GM10847 (cell line): Measurements from ENCODE around the gene JAK3.

Source experiments
- POLR2A ChIP-seq: IDR thresholded peaks from 2 replicates; pipeline ENCODE4 v1.6.1; 2011; ENCODE audit not compliant: insufficient read length; ENCODE audit errors: extremely low read depth

The JAK3 gene

GRCh38 chr19:17835182-17836006 is 12.4 kb downstream of the JAK3 start:
- no peak for TF ChIP-seq POLR2A

- TF ChIP-seq POLR2A, result no peak
These were observed 13.2 kb downstream of the JAK3 start for GRCh38 chr19:17834350-17835181.

- no peak for TF ChIP-seq POLR2A
These were observed 15.2 kb downstream of the JAK3 start for GRCh38 chr19:17832443-17833208.

- no peak for TF ChIP-seq POLR2A
These were observed 16.3 kb downstream of the JAK3 start for GRCh38 chr19:17831419-17831888.

- TF ChIP-seq POLR2A, result no peak
These were observed 17.0 kb downstream of the JAK3 start for GRCh38 chr19:17830567-17831418.

GRCh38 chr19:17829855-17830566 is 17.8 kb downstream of the JAK3 start:
- TF ChIP-seq POLR2A, result no peak

- no peak for TF ChIP-seq POLR2A
These were observed 21.2 kb downstream of the JAK3 start for GRCh38 chr19:17826508-17827056.

GRCh38 chr19:17824339-17824738 is 23.4 kb downstream of the JAK3 start:
- no peak for TF ChIP-seq POLR2A

- no peak for TF ChIP-seq POLR2A
These were observed 26.6 kb downstream of the JAK3 start, which contains the start of gene INSL3 for GRCh38 chr19:17821190-17821589. TSS of gene INSL3 (minus strand) at chr19:17821519. CDS start at chr19:17821506, 13 bp downstream.

GRCh38 chr19:17817668-17818363 is 30.0 kb downstream of the JAK3 start:
- TF ChIP-seq POLR2A, result no peak

GRCh38 chr19:17812099-17812498 is 35.7 kb downstream of the JAK3 start:
- no peak for TF ChIP-seq POLR2A

- TF ChIP-seq POLR2A, result no peak
These were observed 36.1 kb downstream of the JAK3 start for GRCh38 chr19:17811681-17812080.

- no peak for TF ChIP-seq POLR2A
These were observed 36.7 kb downstream of the JAK3 start for GRCh38 chr19:17811103-17811502.
